Immature natural killer cell (primary cell): ENCODE measurements around the gene RUNX2. TPM values are rescaled to one million over a fixed set of nuclear protein-coding genes. Genes with fewer than 3 reads are reported as not detected.
A peak's percentile ranks its signal among the peaks of the same experiment; 100 is the strongest.

Experiments
- DNase-seq, 3 donors: peaks; one replicate each; pipeline ENCODE4 v3.0.0; 2022; ENCODE audit warnings: mixed read lengths in 1 of 3
- H3K27ac Mint-ChIP-seq, 6 donors: one replicate each; pipeline ENCODE4 v1.8.0; 2020; ENCODE audit warnings: mixed read lengths in 6 of 6, mild to moderate bottlenecking in 5 of 6, inconsistent platforms in 4 of 6, moderate library complexity in 3 of 6
- H3K27me3 Mint-ChIP-seq, 3 donors: one replicate each; pipeline ENCODE4 v1.8.0; 2020 to 2021; ENCODE audit warnings: low read depth in 3 of 3, mild to moderate bottlenecking in 3 of 3, mixed read lengths in 3 of 3, moderate library complexity in 3 of 3, inconsistent platforms in 1 of 3
- H3K36me3 Mint-ChIP-seq, 3 donors: one replicate each; pipeline ENCODE4 v1.8.0; 2020; ENCODE audit warnings: mixed read lengths in 3 of 3, inconsistent platforms in 2 of 3, mild to moderate bottlenecking in 2 of 3
- H3K4me1 Mint-ChIP-seq, 2 donors: one replicate each; pipeline ENCODE4 v1.8.0; 2020; ENCODE audit warnings: inconsistent platforms in 2 of 2, mild to moderate bottlenecking in 2 of 2, mixed read lengths in 2 of 2, moderate library complexity in 1 of 2
- H3K4me3 Mint-ChIP-seq, 5 donors: one replicate each; pipeline ENCODE4 v1.8.0; 2020; ENCODE audit warnings: mild to moderate bottlenecking in 5 of 5, mixed read lengths in 5 of 5, inconsistent platforms in 3 of 5, moderate library complexity in 3 of 5
- H3K9me3 Mint-ChIP-seq, 6 donors: one replicate each; pipeline ENCODE4 v1.8.0; 2020; ENCODE audit warnings: mild to moderate bottlenecking in 6 of 6, mixed read lengths in 6 of 6, inconsistent platforms in 4 of 6, moderate library complexity in 3 of 6
- polyA plus RNA-seq, 3 donors: library from polyadenylated mRNA; unstranded; fragments of 300-500 nt; fragmentation: Illumina TruSeq; gene quantifications; one replicate each; pipeline ENCODE4 v1.2.3, GENCODE V29; 2021

RUNX2 gene
- polyA plus RNA-seq, 3 donors from 2014 or later, result 2.6 to 11.8 (median 4.4) TPM

GRCh38 chr6:45310118-45310788, 17.9 kb upstream of the RUNX2 start:
- peak overlapping the region in 4 of 6 donors; percentile 2 to 85 (median 30) for H3K27ac Mint-ChIP-seq
- peaks cover 21 to 22% of the 10 kb centered on the region in 2 donors for H3K4me1 Mint-ChIP-seq
- peaks cover 0 to 1% (median 0%) of the 10 kb centered on the region in 3 donors for H3K27me3 Mint-ChIP-seq
- peaks cover 0 to 15% (median 10%) of the 10 kb centered on the region in 3 donors for H3K36me3 Mint-ChIP-seq
- H3K9me3 Mint-ChIP-seq, result peaks cover 0 to 5% (median 0%) of the 10 kb centered on the region in 6 donors
- peak overlapping the region; percentile 41 to 75 (median 59) for H3K4me3 Mint-ChIP-seq
- peak; percentile 12 to 16 (median 14) for DNase-seq

- Mint-ChIP-seq H3K4me1 (peaks cover 20 to 21% of the 10 kb centered on the region in 2 donors), H3K9me3 (peaks cover 0 to 1% (median 0%) of the 10 kb centered on the region in 6 donors), H3K36me3 (peaks cover 0 to 10% (median 4%) of the 10 kb centered on the region in 3 donors), H3K27me3 (peaks cover 0 to 3% (median 2%) of the 10 kb centered on the region in 3 donors), H3K4me3 (no peak overlapping the region), H3K27ac (no peak overlapping the region)
- no peak for DNase-seq
Measured at GRCh38 chr6:45314146-45314545, 14.0 kb upstream of the RUNX2 start.

- Mint-ChIP-seq H3K36me3 (peaks cover 0 to 7% (median 0%) of the 10 kb centered on the region in 3 donors), H3K27ac (no peak overlapping the region), H3K27me3 (peaks cover 0 to 2% (median 2%) of the 10 kb centered on the region in 3 donors), H3K9me3 (peaks cover 0 to 1% (median 0%) of the 10 kb centered on the region in 6 donors), H3K4me3 (no peak overlapping the region), H3K4me1 (peaks cover 18 to 23% of the 10 kb centered on the region in 2 donors)
- no peak for DNase-seq
Measured at GRCh38 chr6:45320349-45320748, 7.8 kb upstream of the RUNX2 start.

GRCh38 chr6:45323656-45324224, 4.4 kb upstream of the RUNX2 start:
- H3K9me3 Mint-ChIP-seq, result no peaks in the 10 kb centered on the region
- peak overlapping the region in 2 of 6 donors; percentile 16 to 26 for H3K27ac Mint-ChIP-seq
- H3K36me3 Mint-ChIP-seq, result no peaks in the 10 kb centered on the region
- peak in 2 of 3 donors; percentile 2 to 5 for DNase-seq
- H3K27me3 Mint-ChIP-seq, result no peaks in the 10 kb centered on the region
- peaks cover 33 to 43% of the 10 kb centered on the region in 2 donors for H3K4me1 Mint-ChIP-seq
- H3K4me3 Mint-ChIP-seq, result peak overlapping the region; percentile 51 to 75 (median 66)

GRCh38 chr6:45326698-45327417, 1.3 kb upstream of the RUNX2 start:
- H3K27me3 Mint-ChIP-seq, result no peaks in the 10 kb centered on the region
- H3K27ac Mint-ChIP-seq, result peak overlapping the region in 1 of 6 donors; percentile 47
- H3K9me3 Mint-ChIP-seq, result no peaks in the 10 kb centered on the region
- no peaks in the 10 kb centered on the region for H3K36me3 Mint-ChIP-seq
- peaks cover 33 to 47% of the 10 kb centered on the region in 2 donors for H3K4me1 Mint-ChIP-seq
- no peak for DNase-seq
- no peak overlapping the region for H3K4me3 Mint-ChIP-seq

- H3K27ac Mint-ChIP-seq, result peak overlapping the region in 3 of 6 donors; percentile 23 to 70 (median 32)
- peak overlapping the region; percentile 47 to 72 (median 60) for H3K4me3 Mint-ChIP-seq
- H3K27me3 Mint-ChIP-seq, result no peaks in the 10 kb centered on the region
- no peaks in the 10 kb centered on the region for H3K9me3 Mint-ChIP-seq
- peaks cover 24 to 35% of the 10 kb centered on the region in 2 donors for H3K4me1 Mint-ChIP-seq
- H3K36me3 Mint-ChIP-seq, result no peaks in the 10 kb centered on the region
- DNase-seq, result no peak
Measured at GRCh38 chr6:45328523-45328922, 393 bp downstream of the RUNX2 start.

GRCh38 chr6:45344900-45345299, 16.8 kb downstream of the RUNX2 start:
- no peak overlapping the region for H3K4me3 Mint-ChIP-seq
- no peak overlapping the region for H3K27ac Mint-ChIP-seq
- H3K27me3 Mint-ChIP-seq, result peaks cover 0 to 4% (median 0%) of the 10 kb centered on the region in 3 donors
- H3K36me3 Mint-ChIP-seq, result peaks cover 0 to 3% (median 0%) of the 10 kb centered on the region in 3 donors
- DNase-seq, result no peak
- H3K4me1 Mint-ChIP-seq, result no peaks in the 10 kb centered on the region
- H3K9me3 Mint-ChIP-seq, result no peaks in the 10 kb centered on the region

GRCh38 chr6:45350186-45350710, 22.1 kb downstream of the RUNX2 start:
- Mint-ChIP-seq H3K27ac (no peak overlapping the region), H3K4me1 (no peaks in the 10 kb centered on the region), H3K9me3 (no peaks in the 10 kb centered on the region), H3K4me3 (no peak overlapping the region), H3K36me3 (peaks cover 0 to 12% (median 0%) of the 10 kb centered on the region in 3 donors), H3K27me3 (peaks cover 0 to 2% (median 0%) of the 10 kb centered on the region in 3 donors)
- DNase-seq, result no peak

GRCh38 chr6:45351076-45351475, 22.9 kb downstream of the RUNX2 start:
- Mint-ChIP-seq H3K4me3 (no peak overlapping the region), H3K27ac (no peak overlapping the region), H3K36me3 (peaks cover 0 to 12% (median 0%) of the 10 kb centered on the region in 3 donors), H3K9me3 (no peaks in the 10 kb centered on the region), H3K4me1 (no peaks in the 10 kb centered on the region), H3K27me3 (peaks cover 0 to 2% (median 0%) of the 10 kb centered on the region in 3 donors)
- DNase-seq, result no peak

GRCh38 chr6:45351667-45352066, 23.5 kb downstream of the RUNX2 start:
- H3K36me3 Mint-ChIP-seq, result peaks cover 0 to 12% (median 0%) of the 10 kb centered on the region in 3 donors
- H3K27ac Mint-ChIP-seq, result no peak overlapping the region

GRCh38 chr6:45353654-45354053, 25.5 kb downstream of the RUNX2 start:
- no peak for DNase-seq
- Mint-ChIP-seq H3K9me3 (no peaks in the 10 kb centered on the region), H3K4me3 (no peak overlapping the region), H3K27ac (no peak overlapping the region), H3K4me1 (no peaks in the 10 kb centered on the region), H3K36me3 (peaks cover 0 to 12% (median 0%) of the 10 kb centered on the region in 3 donors), H3K27me3 (no peaks in the 10 kb centered on the region)

More at GRCh38 chr6:45351667-45352066, 23.5 kb downstream of the RUNX2 start:
- H3K9me3 Mint-ChIP-seq, result no peaks in the 10 kb centered on the region
- no peak for DNase-seq
- no peaks in the 10 kb centered on the region for H3K4me1 Mint-ChIP-seq
- H3K4me3 Mint-ChIP-seq, result no peak overlapping the region
- H3K27me3 Mint-ChIP-seq, result peaks cover 0 to 2% (median 0%) of the 10 kb centered on the region in 3 donors

GRCh38 chr6:45364466-45364865, 36.3 kb downstream of the RUNX2 start:
- peaks cover 0 to 5% (median 0%) of the 10 kb centered on the region in 3 donors for H3K36me3 Mint-ChIP-seq
- H3K27me3 Mint-ChIP-seq, result no peaks in the 10 kb centered on the region
- H3K27ac Mint-ChIP-seq, result no peak overlapping the region
- DNase-seq, result no peak
- no peaks in the 10 kb centered on the region for H3K9me3 Mint-ChIP-seq
- H3K4me3 Mint-ChIP-seq, result no peak overlapping the region
- H3K4me1 Mint-ChIP-seq, result no peaks in the 10 kb centered on the region

- Mint-ChIP-seq H3K4me1 (no peaks in the 10 kb centered on the region), H3K9me3 (no peaks in the 10 kb centered on the region), H3K27ac (no peak overlapping the region), H3K27me3 (peaks cover 0 to under 1% (median 0%) of the 10 kb centered on the region in 3 donors), H3K4me3 (no peak overlapping the region), H3K36me3 (peaks cover 0 to 5% (median 0%) of the 10 kb centered on the region in 3 donors)
- DNase-seq, result no peak
Measured at GRCh38 chr6:45365036-45365435, 36.9 kb downstream of the RUNX2 start.
